Caco-2 (cell line): ENCODE data around the gene TENM4. TPM values are rescaled to one million over a fixed set of nuclear protein-coding genes. Genes with fewer than 3 reads are reported as not detected.

Experiments
- BruUV-seq: library from RNA; stranded (reverse); fragments of 400-500 nt; replicated peaks from 2 replicates; lab custom pipeline; 2021; lab: Mats Ljungman, UMichigan
- CTCF ChIA-PET: fragments of 300-600 bp; sonication (Branson Sonifier 250); formaldehyde crosslinking; loops from one replicate; lab custom pipeline; 2022; ENCODE audit warnings: antibody characterized with exemption; lab: Charles Lee
- POLR2A ChIA-PET: fragments of 300-600 bp; sonication (Branson Sonifier 250); formaldehyde crosslinking; loops from one replicate; lab custom pipeline; 2022; ENCODE audit warnings: antibody characterized with exemption; lab: Charles Lee
- DNase-seq, 2 experiments: peaks; one replicate each; pipeline versions ENCODE4 v3.0.0 to v3.0.0-alpha.2; 2020 to 2022
- H3K27me3 ChIP-seq: replicated peaks from 2 replicates; pipeline ENCODE4 v1.6.0; 2011; ENCODE audit warnings: low read length; ENCODE audit not compliant: control insufficient read depth, insufficient read depth
- H3K36me3 ChIP-seq: 2 replicates; pipeline ENCODE4 v1.5.1; 2011; ENCODE audit warnings: low read length; ENCODE audit not compliant: control insufficient read depth, insufficient read depth
- H3K4me1 ChIP-seq: fragments of 250-450 bp; sonication (Bioruptor Pico); 2 replicates; pipeline ENCODE4 v1.5.1; 2020; ENCODE audit warnings: mild to moderate bottlenecking
- H3K4me3 ChIP-seq: 2 replicates; pipeline ENCODE4 v1.5.1; 2011; ENCODE audit warnings: low read depth, mild to moderate bottlenecking, control low read depth, low read length
- H3K9me3 ChIP-seq: fragments of 250-450 bp; sonication (Bioruptor Pico); 2 replicates; pipeline ENCODE4 v1.5.1; 2020; ENCODE audit warnings: mild to moderate bottlenecking, moderate library complexity
- H3K27ac Mint-ChIP-seq: one replicate; pipeline ENCODE4 v1.8.0; 2022; ENCODE audit warnings: mixed read lengths; ENCODE audit not compliant: unreplicated experiment
- H3K27me3 Mint-ChIP-seq: one replicate; pipeline ENCODE4 v1.8.0; 2022; ENCODE audit warnings: mixed read lengths; ENCODE audit not compliant: insufficient read depth, unreplicated experiment
- H3K36me3 Mint-ChIP-seq: one replicate; pipeline ENCODE4 v1.8.0; 2022; ENCODE audit warnings: mild to moderate bottlenecking, mixed read lengths; ENCODE audit not compliant: insufficient read depth, unreplicated experiment
- H3K4me1 Mint-ChIP-seq: one replicate; pipeline ENCODE4 v1.8.0; 2022; ENCODE audit warnings: low read depth, mixed read lengths; ENCODE audit not compliant: unreplicated experiment
- H3K4me3 Mint-ChIP-seq: one replicate; pipeline ENCODE4 v1.8.0; 2022; ENCODE audit warnings: mild to moderate bottlenecking, moderate library complexity, mixed read lengths; ENCODE audit not compliant: unreplicated experiment
- H3K9me3 Mint-ChIP-seq: one replicate; pipeline ENCODE4 v1.8.0; 2022; ENCODE audit warnings: mixed read lengths; ENCODE audit not compliant: unreplicated experiment
- intact Hi-C: fragments of 100-400 bp; cut with micrococcal nuclease; formaldehyde crosslinking; loops from one replicate; pipeline ENCODE4 v1.10.0; 2022; ENCODE audit not compliant: unreplicated experiment
- total RNA-seq: library from RNA; stranded (reverse); gene quantifications from 2 replicates; pipeline ENCODE4 v1.2.3, GENCODE V29; 2022
- TF ChIP-seq, protein P1 (sequence below), 2 experiments: fragments of 200-600 bp in 1 of 2; IDR thresholded peaks; 1 replicate in 1 of 2; 2 replicates in 1 of 2; pipeline versions ENCODE4 v1.5.1 to v1.8.0; 2011 to 2022; ENCODE audit warnings: antibody characterized with exemption in 1 of 2, control low read depth in 1 of 2, inconsistent platforms in 1 of 2, low read depth in 1 of 2, low read length in 1 of 2, mild to moderate bottlenecking in 1 of 2, moderate library complexity in 1 of 2; ENCODE audit not compliant: insufficient read depth in 1 of 2, severe bottlenecking in 1 of 2, unreplicated experiment in 1 of 2

The TENM4 gene
- total RNA-seq, 1 experiment from 2014 or later, result 1.1 TPM

DNA sequence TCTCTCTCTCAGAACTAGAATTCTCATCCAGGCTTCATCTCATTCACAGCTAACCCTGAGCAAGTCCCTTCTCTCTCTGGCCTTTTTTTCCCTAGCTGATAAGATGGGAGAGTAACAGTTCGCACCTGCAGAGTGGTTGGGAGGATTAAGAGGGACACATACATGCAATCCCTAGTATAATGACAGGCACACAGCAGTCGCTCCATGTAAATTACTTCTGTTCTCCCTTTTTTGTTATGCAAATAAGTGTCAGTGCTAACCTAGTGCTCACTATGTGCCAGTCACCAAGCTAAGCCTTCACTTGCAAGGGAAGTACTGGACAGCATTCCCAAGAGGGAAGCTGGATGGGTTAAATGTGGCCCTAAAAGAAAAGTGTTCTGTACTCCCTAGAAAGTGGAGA lies 63.4 kb downstream of the TENM4 start:
- H3K27me3 ChIP-seq, result no peaks in the 10 kb centered on the region
- DNase-seq, result no peak
- Mint-ChIP-seq H3K27ac (no peak overlapping the region), H3K4me3 (no peak overlapping the region), H3K36me3 (no peaks in the 10 kb centered on the region), H3K4me1 (no peaks in the 10 kb centered on the region), H3K9me3 (no peaks in the 10 kb centered on the region), H3K27me3 (peaks cover 23% of the 10 kb centered on the region)
- H3K4me1 ChIP-seq, result no peaks in the 10 kb centered on the region
- TF ChIP-seq, protein P1, sequence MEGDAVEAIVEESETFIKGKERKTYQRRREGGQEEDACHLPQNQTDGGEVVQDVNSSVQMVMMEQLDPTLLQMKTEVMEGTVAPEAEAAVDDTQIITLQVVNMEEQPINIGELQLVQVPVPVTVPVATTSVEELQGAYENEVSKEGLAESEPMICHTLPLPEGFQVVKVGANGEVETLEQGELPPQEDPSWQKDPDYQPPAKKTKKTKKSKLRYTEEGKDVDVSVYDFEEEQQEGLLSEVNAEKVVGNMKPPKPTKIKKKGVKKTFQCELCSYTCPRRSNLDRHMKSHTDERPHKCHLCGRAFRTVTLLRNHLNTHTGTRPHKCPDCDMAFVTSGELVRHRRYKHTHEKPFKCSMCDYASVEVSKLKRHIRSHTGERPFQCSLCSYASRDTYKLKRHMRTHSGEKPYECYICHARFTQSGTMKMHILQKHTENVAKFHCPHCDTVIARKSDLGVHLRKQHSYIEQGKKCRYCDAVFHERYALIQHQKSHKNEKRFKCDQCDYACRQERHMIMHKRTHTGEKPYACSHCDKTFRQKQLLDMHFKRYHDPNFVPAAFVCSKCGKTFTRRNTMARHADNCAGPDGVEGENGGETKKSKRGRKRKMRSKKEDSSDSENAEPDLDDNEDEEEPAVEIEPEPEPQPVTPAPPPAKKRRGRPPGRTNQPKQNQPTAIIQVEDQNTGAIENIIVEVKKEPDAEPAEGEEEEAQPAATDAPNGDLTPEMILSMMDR (IDR thresholded peaks at IDR 0.05; ENCODE audit: insufficient read depth in 1 of 2, low read depth in 1 of 2, low read length in 1 of 2, severe bottlenecking in 1 of 2, unreplicated experiment in 1 of 2), result no peak
- no TSS peak for BruUV-seq
- POLR2A ChIA-PET, result no interaction called here
- H3K4me3 ChIP-seq, result no peak overlapping the region
- CTCF ChIA-PET, result no interaction called here
- H3K36me3 ChIP-seq, result no peaks in the 10 kb centered on the region
- intact Hi-C loops, result no loop called here
- H3K9me3 ChIP-seq, result no peaks in the 10 kb centered on the region

DNA sequence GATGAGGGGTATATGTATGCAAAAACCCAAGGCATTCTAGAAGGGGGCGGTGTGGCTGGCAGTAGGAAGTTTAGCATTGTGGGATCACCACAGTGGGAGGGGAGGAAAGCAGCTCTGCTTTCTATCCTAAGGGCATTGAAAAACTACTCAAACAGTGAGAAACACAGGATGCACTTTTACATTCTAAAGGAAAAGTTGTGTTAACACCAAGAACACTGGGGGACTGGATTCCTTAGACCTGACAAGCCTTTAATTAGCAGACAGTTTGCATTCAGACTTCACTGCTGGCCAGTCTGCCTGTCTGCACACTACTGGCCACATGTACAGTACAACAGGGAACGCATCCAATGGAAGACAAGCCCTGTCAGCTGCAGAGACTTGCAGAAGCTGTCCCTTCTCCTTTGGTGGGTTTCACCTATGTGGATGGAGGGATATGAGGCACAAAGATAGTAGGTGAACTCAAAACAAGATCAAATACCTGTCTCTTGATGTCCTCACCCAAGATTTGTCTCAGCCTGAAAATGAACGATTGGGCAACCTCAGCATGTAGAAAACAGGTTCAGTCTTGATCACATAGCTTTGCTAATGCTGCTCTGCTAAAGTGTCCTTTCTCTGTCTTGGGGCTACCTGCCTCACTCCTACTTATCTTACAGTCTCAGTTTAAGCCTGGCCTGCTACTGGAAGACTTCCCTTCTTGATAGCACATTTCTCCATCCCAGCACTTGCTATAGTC lies 64.8 kb downstream of the TENM4 start:
- no peaks in the 10 kb centered on the region for H3K36me3 ChIP-seq
- intact Hi-C loops, result no loop called here
- Mint-ChIP-seq H3K27me3 (peaks cover 22% of the 10 kb centered on the region), H3K4me1 (no peaks in the 10 kb centered on the region), H3K36me3 (no peaks in the 10 kb centered on the region), H3K4me3 (no peak overlapping the region), H3K27ac (no peak overlapping the region), H3K9me3 (no peaks in the 10 kb centered on the region)
- DNase-seq, result no peak
- no peaks in the 10 kb centered on the region for H3K9me3 ChIP-seq
- ChIA-PET CTCF (no interaction called here), POLR2A (no interaction called here)
- BruUV-seq, result no TSS peak
- no peaks in the 10 kb centered on the region for H3K27me3 ChIP-seq
- H3K4me3 ChIP-seq, result no peak overlapping the region
- H3K4me1 ChIP-seq, result no peaks in the 10 kb centered on the region
- TF ChIP-seq, protein P1 (IDR thresholded peaks at IDR 0.05; ENCODE audit: insufficient read depth in 1 of 2, low read depth in 1 of 2, low read length in 1 of 2, severe bottlenecking in 1 of 2, unreplicated experiment in 1 of 2), result no peak

DNA sequence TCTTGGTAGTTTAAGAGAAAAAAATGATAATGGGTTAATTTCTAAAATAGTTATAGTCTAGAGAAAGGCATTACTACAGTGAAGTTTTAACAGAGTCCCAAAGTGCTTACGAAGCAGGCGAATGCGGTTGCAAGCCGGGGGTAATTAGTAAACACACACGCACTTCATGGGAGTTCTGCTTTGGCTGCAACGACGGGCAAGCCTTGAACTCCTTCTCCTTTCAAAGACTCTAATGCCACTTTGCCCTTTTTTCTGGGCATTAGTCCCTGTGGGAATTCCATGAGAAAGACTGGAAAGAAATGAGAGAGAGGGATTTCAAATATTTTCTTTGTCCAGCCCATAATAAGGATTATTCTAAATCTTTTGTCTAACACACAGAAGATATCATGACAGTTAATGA lies 66.1 kb downstream of the TENM4 start:
- Histone ChIP-seq H3K27me3 (no peaks in the 10 kb centered on the region), H3K4me3 (no peak overlapping the region), H3K9me3 (no peaks in the 10 kb centered on the region), H3K4me1 (no peaks in the 10 kb centered on the region), H3K36me3 (no peaks in the 10 kb centered on the region)
- DNase-seq, result no peak
- TF ChIP-seq, protein P1 (IDR thresholded peaks at IDR 0.05; ENCODE audit: insufficient read depth in 1 of 2, low read depth in 1 of 2, low read length in 1 of 2, severe bottlenecking in 1 of 2, unreplicated experiment in 1 of 2), result no peak
- BruUV-seq, result no TSS peak
- Mint-ChIP-seq H3K36me3 (no peaks in the 10 kb centered on the region), H3K9me3 (no peaks in the 10 kb centered on the region), H3K27ac (no peak overlapping the region), H3K4me3 (no peak overlapping the region), H3K27me3 (peaks cover 24% of the 10 kb centered on the region), H3K4me1 (no peaks in the 10 kb centered on the region)
- ChIA-PET POLR2A (no interaction called here), CTCF (no interaction called here)
- intact Hi-C loops, result no loop called here
